Activated CD8-positive, alpha-beta memory T cell treated with anti-CD3 and anti-CD28 coated beads, Interleukin-2, amount 50 U/mL, for 24 hours (primary cell): Measurements from ENCODE around the gene TNFRSF4.
"Not testable (repeated sequence)": the region's sequence is repeated elsewhere in the genome, so short reads cannot be mapped to it uniquely, and the experiment has no call there.

ENCODE experiments used
- DNase-seq: peaks from one replicate; pipeline ENCODE4 v3.0.0-alpha.2; 2020; ENCODE audit errors: extremely low read depth

TNFRSF4 gene

GRCh38 chr1:1202831-1203560, 11.0 kb downstream of the TNFRSF4 start:
- no peak for DNase-seq

GRCh38 chr1:1200876-1201810, 12.8 kb downstream of the TNFRSF4 start:
- peak; percentile 58 for DNase-seq

DNA sequence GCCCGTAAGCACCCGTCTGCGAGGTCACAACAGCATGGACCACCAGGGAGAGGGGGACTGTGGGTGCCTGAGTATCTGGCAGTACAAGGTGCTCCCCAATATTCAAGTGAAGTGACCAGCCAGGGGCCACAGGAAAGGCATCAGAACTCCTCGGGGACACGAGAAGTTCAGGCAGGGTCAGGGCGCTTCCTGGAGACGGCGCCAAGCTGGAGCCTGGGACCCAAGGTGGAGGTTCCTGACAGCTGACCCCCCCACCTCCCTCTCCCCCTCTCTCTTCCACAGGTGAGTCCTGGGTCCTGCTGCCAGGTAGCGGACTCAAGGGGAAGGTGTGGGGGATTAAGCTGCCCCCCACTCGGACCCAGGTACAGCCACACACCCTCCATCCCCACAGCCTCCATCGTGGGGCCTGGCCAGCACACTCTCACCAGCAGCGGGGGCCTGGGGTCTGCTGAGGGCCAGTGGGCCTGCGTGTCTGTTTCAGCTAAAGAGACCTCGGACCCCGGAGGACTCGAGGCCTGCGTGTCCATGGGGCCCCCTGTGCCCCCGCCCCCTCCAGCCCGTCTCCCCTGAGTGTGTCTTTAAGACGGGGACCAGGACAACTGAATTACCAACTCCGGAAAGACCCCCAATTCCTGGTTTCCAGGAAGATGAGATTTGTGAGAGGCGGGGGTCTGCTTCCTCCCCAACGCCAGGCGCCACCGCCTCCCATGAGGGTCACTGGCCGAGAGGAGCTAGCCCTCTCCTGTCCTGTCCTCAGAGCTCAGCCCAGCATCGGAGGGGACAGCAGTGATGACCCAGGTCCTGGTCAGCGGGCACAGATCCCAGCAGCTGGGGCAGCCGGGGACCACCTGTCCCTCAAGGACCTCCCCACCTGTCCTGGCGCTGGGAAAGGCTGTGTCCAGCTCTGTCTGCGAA, 13.7 kb downstream of the TNFRSF4 start:
- DNase-seq = no peak

DNA sequence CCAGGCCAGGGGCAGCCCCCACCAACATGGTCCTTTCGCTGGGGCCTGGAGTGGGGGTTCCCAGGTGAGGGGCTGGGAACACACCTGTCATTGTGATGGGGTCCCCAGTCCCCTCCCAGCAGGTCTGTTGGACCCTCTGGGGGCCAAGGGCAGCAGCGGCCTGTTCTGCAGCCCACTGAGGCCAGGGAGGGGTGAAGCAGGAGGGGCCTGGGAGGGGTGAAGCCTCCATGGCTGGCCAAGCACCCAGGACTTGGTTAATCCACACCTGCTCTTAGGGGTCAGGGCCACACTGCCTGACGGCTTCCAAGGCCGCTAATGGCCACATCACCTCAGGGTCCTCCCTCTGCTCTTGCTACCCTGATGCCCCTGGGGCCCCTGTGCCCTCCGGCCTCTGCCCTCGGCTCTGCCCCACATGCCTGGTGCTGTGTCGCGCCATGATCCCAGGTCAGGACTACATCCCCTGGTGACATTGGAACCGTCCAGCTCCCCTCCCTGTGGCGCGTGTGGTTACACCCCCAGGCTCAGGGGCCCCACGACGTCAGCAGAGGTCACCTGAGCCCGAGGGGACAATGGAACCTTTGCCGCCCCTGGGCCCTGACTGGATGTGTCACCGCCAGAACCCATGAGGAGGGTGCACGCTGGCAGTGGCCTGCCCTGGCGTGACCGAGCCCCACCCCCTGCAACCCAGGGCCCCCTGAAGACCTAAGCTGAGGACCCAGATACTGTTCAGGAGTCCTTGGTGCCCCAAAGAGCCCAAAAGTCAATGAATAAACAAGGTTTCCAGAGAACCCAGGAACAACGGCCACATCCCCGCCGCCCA, 14.6 kb downstream of the TNFRSF4 start:
- DNase-seq = no peak

GRCh38 chr1:1198423-1199140, 15.4 kb downstream of the TNFRSF4 start:
- DNase-seq = no peak

- DNase-seq = no peak
Measured at GRCh38 chr1:1197551-1198422, 16.2 kb downstream of the TNFRSF4 start.

DNA sequence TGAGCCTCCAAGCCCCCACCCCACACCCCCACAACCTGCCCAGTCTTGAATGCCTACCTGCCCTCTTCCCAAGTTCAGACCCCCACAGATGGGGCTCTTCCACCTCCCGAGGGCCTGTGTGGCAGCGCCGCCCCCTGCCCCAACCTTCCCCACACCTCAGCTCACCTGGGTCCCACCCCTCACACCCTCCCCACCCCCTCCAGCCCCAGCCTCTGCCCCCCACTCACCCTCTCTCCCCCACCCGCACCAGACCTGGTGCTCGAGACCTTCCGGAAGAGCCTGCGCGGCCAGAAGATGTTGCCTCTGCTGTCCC, 16.8 kb downstream of the TNFRSF4 start:
- no peak for DNase-seq

DNA sequence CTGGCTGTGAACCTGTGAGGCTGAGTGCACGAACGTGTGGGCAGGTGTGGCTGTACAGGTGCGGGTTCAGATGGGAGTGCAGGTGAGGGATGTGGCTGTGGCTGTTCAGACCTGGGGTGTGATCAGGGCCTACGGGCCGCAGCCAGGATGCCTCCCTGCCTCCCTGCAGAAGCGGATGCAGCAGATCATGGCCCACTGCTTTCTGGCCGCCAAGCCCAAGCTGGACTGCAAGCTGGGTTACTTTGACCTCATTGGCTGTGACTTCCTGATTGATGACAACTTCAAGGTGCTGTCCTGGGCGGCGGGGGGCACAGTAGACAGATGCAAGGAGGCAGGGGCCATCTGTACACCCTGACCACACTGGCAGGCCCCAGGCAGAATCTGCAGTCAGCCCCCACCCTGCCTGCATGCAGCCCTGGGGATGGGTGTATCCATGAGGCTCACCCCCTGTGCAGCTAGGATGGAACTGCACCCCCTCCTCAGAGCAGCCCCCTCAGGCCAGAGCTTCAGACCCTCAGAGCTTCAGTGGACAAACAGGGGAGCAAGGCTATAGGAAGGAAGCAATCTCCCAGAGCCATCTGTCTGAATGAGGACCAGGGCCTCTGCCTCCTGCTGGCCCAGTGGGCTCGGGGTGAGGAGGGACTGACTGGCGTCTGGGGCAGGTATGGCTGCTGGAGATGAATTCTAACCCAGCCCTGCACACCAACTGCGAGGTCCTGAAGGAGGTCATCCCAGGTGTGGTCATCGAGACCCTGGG, 17.3 kb downstream of the TNFRSF4 start:
- DNase-seq = no peak

DNA sequence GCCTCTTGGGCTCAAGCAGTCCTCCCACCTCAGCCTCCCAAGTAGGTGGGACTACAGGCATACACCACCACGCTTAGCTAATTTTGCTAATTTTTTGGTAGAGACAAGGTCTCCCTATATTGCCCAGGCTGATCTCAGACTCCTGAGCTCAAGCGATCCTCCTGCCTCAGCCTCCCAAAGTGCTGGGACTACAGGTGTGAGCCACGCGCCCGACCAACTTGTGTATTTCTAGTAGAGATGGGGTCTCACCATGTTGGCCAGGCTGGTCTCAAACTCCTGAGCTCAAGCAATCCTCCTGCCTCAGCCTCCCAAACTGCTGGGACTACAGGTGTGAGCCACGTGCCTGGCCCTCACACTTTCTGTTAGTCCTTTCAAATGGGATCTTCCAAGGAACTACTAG, 18.2 kb downstream of the TNFRSF4 start:
- DNase-seq = not testable (repeated sequence)

GRCh38 chr1:1194723-1195122, 19.2 kb downstream of the TNFRSF4 start:
- no peak for DNase-seq

- DNase-seq = no peak
Measured at GRCh38 chr1:1191734-1192133, 22.2 kb downstream of the TNFRSF4 start.

GRCh38 chr1:1189111-1189510, 24.8 kb downstream of the TNFRSF4 start:
- no peak for DNase-seq

- DNase-seq = no peak
Measured at GRCh38 chr1:1187938-1188337, 26.0 kb downstream of the TNFRSF4 start.

DNA sequence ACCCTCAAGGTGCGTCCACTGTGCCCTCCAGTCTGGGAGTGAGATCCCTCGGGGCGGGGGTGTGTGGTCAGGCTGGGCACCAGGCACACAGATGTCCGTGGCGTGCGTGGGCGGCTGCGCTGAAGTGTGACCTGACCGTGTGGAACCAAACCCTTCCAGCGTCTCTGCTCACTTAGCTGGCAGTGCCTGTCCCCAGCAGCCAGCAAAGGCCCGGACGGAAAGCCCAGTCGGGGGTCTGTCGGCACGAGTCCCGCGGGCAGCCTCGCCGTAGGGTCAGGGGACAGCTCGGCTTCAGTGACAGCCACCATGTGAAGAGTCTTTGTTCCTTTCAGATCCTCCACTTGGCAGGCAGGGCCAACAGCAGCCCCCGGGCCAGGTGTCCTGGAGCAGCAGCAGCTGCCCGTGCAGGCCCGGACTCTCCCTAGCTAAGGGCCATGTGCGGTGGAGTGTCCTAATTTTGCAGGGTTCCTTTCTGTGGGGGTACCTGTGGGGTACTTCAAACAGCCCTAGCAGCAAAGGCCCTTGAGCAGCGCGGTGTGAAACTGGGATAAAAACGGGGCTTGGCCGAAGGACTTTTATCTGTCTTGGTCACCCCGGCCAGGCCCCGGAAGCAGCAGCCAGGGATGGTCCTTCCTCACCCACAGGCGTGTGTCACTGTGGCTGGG, 28.7 kb downstream of the TNFRSF4 start:
- DNase-seq = no peak

- DNase-seq = no peak
Measured at GRCh38 chr1:1183833-1184775, 29.8 kb downstream of the TNFRSF4 start.

DNA sequence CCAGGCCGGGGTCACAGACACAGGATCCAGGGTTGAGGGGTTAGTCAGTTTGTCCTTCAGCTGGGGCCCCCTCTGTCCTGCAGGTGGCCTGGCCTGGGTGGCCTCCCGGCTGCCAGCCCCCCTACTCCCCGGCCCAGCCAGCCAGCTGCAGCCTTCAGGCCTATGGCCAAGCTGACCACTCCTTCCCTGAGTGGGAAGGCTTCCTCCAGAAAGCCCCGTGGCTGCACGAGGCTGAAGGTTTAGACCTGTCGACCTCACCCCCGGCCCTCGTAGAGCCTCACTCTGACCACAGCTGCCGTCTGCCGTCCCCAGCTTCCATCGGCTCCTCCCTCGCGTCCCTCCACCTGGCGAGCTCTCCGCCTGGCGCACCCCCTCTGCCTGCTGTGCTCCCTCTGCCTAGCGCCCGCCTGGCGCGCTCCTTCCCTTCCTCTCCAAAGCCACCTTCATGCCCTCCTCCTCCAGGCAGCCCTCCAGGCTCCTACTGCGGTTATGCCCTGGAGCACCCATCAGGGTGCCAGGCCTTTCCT, 30.7 kb downstream of the TNFRSF4 start:
- DNase-seq = no peak
